Lower leg skin (tissue), 4 donors: ENCODE measurements around the gene PON3. TPM values are rescaled to one million over a fixed set of nuclear protein-coding genes. Genes with fewer than 3 reads are reported as not detected.

Experiments
- DNase-seq, 2 donors: peaks; one replicate each; pipeline ENCODE4 v3.0.0-alpha.2; 2019; ENCODE audit warnings: low spot score in 2 of 2
- H3K4me3 ChIP-seq: fragments of 200-600 bp; sonication (generic); 2 replicates; pipeline ENCODE4 v1.5.1; 2017; ENCODE audit warnings: mild to moderate bottlenecking, low read depth; ENCODE audit not compliant: poor library complexity, severe bottlenecking
- POLR2A ChIP-seq, 2 donors: fragments of 450-650 bp; IDR thresholded peaks; one replicate each; pipeline ENCODE4 v1.6.1; 2016 to 2017; ENCODE audit warnings: antibody characterized with exemption in 2 of 2, mild to moderate bottlenecking in 1 of 2, moderate library complexity in 1 of 2
- WGBS, 2 donors: methylation state at CpG; one replicate each; pipeline ENCODE4 v1.1.5; 2018; 5-methylcytosine and 5-hydroxymethylcytosine counted together
- intact Hi-C: fragments of 100-400 bp; cut with DNase I; formaldehyde crosslinking; loops from one replicate; pipeline ENCODE4 v1.15.0; 2023; ENCODE audit warnings: low total_unique reads
- total RNA-seq, 4 donors: library from RNA; depleted of rRNA; stranded (reverse); fragments of >200 nt; gene quantifications; one replicate each; pipeline ENCODE4 v1.1.0, GENCODE V29; 2016
- TF ChIP-seq, protein P1 (sequence below), 3 donors: fragments of 450-650 bp; IDR thresholded peaks; one replicate each; pipeline ENCODE4 v1.5.1; 2016; ENCODE audit warnings: antibody characterized with exemption in 3 of 3, mild to moderate bottlenecking in 3 of 3, moderate library complexity in 2 of 3

Gene PON3
- total RNA-seq, 4 donors from 2014 or later: 10.5 to 15.9 (median 13.9) TPM

DNA sequence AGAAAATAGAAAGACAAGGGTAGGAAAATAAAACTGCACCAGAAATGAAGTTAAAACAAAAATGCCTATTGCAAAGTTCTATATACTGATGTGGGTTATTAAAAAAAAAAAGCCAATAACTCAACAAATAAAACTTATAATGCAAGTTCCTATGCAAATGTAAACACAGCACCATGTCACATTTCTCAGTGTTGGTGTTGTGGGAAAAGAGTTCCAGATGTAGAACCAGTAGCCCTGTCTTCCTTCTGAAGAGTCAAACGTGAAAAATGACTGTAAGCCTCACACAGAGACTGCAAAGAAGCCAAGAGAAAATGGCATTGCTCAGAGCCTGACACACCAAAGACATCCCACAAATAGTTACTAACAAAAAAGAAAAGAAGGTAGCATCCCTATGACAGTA is 28.5 kb upstream of the PON3 start:
- H3K4me3 ChIP-seq: no peak overlapping the region
- DNase-seq: no peak
- intact Hi-C loops: no loop called here
- no peak for TF ChIP-seq POLR2A (IDR thresholded peaks at IDR 0.05)
- TF ChIP-seq, protein P1, sequence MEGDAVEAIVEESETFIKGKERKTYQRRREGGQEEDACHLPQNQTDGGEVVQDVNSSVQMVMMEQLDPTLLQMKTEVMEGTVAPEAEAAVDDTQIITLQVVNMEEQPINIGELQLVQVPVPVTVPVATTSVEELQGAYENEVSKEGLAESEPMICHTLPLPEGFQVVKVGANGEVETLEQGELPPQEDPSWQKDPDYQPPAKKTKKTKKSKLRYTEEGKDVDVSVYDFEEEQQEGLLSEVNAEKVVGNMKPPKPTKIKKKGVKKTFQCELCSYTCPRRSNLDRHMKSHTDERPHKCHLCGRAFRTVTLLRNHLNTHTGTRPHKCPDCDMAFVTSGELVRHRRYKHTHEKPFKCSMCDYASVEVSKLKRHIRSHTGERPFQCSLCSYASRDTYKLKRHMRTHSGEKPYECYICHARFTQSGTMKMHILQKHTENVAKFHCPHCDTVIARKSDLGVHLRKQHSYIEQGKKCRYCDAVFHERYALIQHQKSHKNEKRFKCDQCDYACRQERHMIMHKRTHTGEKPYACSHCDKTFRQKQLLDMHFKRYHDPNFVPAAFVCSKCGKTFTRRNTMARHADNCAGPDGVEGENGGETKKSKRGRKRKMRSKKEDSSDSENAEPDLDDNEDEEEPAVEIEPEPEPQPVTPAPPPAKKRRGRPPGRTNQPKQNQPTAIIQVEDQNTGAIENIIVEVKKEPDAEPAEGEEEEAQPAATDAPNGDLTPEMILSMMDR (IDR thresholded peaks at IDR 0.05): no peak
- 61 to 74% methylated on average over 1 of the region's 1 CpG for WGBS, 2 donors

DNA sequence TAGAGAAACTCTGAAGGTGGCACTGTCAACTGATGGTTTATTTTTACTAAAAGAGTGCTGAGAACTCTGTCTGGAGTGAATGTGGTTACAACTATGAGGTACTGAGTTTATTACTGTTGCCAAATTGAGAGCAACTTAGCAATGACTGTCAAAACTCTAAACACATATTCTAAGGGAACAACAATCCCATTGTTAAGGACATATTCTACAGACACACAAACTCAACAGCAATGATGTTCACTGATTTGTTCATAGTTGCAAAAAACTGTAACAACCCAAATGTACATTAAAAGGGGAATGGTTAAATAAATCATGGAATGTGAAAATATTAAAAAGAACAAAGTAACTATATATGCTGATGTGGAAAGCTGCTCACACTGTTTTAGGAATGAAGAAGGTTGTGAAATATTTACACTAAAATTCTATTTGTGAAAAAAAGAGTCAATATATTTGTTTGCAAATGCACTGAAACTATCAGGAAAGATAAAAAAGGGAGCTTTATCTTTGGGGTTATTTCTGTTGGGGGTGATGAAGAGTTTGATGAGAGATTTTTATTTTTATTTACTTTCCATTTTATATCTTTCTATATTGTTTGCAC is 25.8 kb upstream of the PON3 start:
- no peak for DNase-seq
- intact Hi-C loops: no loop called here
- no peak overlapping the region for H3K4me3 ChIP-seq
- TF ChIP-seq, protein P1 (IDR thresholded peaks at IDR 0.05): no peak

DNA sequence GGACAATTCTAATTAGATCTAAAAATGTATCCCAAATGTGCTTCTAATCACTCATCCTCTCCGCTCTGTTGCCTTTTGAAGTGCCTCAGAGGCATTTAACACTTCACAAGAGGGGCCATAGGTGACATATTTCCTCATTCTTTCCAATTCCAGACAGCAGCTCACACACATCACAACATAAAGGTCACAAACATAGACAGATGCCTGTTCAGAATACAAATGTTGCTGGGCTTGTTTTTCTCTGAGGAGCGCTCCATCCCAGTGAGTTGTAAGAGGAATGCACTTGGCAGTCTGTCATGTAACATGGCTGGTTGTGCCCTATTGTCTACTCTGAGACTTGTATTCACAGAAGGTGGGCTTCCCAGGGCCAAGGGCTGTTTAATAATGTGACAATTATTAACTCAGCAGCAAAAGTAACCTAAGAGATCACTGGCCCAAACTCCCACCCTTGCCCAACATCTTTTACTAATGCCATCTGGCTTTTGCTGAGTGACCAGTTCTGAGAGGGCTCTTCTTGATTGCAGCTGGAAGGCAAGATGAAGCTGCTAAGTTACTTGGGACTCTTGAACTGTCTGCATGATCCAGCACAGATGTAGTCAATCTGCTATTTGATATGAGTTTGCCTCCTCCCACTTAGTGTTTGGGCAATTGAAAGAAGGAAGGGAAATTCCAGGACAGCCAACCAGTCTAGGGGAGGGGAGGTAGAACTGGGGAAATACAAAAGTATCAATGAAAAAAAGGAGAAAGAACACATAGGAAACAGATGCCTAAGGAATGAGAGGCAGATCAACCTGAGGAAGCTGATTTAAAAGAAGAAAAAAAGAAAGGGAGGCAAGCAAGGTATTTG is 25.0 kb upstream of the PON3 start:
- DNase-seq: no peak
- no peak for TF ChIP-seq POLR2A (IDR thresholded peaks at IDR 0.05)
- TF ChIP-seq, protein P1 (IDR thresholded peaks at IDR 0.05): no peak
- intact Hi-C loops: no loop called here
- 81% methylated on average over 2 of the region's 2 CpGs for WGBS, 2 donors
- no peak overlapping the region for H3K4me3 ChIP-seq

DNA sequence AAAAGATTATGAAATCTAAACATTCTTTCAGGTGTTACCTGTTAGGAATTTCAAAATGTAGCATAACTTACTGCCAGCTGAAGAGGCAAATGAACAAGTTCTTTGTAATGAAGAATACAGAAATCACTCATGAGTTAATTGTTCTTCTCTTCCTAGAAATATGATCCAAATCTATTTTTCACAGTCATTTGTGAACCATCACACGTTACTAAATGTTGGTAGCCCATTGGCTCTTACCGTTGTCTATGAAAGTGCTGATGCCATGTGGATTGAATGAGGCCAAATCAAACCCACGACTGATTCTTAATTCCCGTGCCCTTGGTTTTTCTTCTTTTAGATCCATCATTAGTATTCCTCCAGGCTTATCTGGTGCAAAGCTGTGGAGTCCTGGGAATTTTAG is 15.9 kb upstream of the PON3 start:
- WGBS, 2 donors: 86 to 87% methylated on average over 4 of the region's 4 CpGs
- no peak overlapping the region for H3K4me3 ChIP-seq
- no peak for DNase-seq
- intact Hi-C loops: no loop called here
- TF ChIP-seq POLR2A (IDR thresholded peaks at IDR 0.05): no peak
- TF ChIP-seq, protein P1 (IDR thresholded peaks at IDR 0.05): no peak

DNA sequence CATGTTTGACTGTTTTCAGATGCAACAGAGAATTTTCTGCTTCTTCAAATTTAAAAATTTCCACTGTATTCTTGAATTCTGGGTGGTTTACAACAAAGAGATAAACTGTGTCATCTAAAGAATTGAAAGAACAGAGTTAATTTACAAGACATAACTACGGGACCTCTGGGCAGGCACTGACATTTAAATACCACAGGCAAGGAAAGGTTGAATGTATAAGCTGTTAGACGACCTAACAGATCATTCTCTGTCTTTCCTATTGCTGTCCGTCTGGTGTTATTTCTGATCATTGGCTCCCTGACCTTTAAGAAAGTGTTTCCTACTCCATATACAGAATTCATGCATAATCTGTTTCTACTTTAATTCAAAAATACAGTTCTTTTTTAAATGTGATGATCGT is 15.5 kb upstream of the PON3 start:
- TF ChIP-seq POLR2A (IDR thresholded peaks at IDR 0.05): no peak
- TF ChIP-seq, protein P1 (IDR thresholded peaks at IDR 0.05): no peak
- intact Hi-C loops: no loop called here
- H3K4me3 ChIP-seq: no peak overlapping the region
- no peak for DNase-seq
- WGBS, 2 donors: 75 to 78% methylated on average over 4 of the region's 4 CpGs
